H1 (cell line): Measurements from ENCODE around the gene ACVR2A. TPM values are rescaled to one million over a fixed set of nuclear protein-coding genes. Genes with fewer than 3 reads are reported as not detected.

ENCODE experiments used
- CTCF ChIA-PET: fragments of 300-600 bp; sonication (Branson Sonifier 250); formaldehyde crosslinking; loops from one replicate; lab custom pipeline; 2021; ENCODE audit not compliant: partially characterized antibody; lab: Charles Lee
- POLR2A ChIA-PET: fragments of 300-600 bp; sonication (Branson Sonifier 250); formaldehyde crosslinking; loops from one replicate; lab custom pipeline; 2021; ENCODE audit warnings: inconsistent platforms; ENCODE audit not compliant: partially characterized antibody; lab: Charles Lee
- DNase-seq, 2 experiments: peaks; one replicate each; pipeline versions ENCODE4 v3.0.0 to v3.0.0-alpha.2; 2010 to 2022; ENCODE audit warnings: low spot score in 2 of 2, low read depth in 1 of 2, mixed read lengths in 1 of 2
- FAIRE-seq: peaks from 2 replicates; lab custom pipeline; 2011; peaks lifted over from hg19 to GRCh38; lab: Jason Lieb, UNC
- H2AFZ ChIP-seq: 2 replicates; pipeline ENCODE4 v1.8.1; 2012; ENCODE audit warnings: low read length, inconsistent platforms
- H2AK5ac ChIP-seq: 2 replicates; pipeline ENCODE4 v1.6.1; 2013; ENCODE audit warnings: low read depth, low read length
- H2BK120ac ChIP-seq: replicated peaks from 2 replicates; pipeline ENCODE3; 2013; ENCODE audit warnings: low read depth, low read length, inconsistent platforms
- H2BK12ac ChIP-seq: 2 replicates; pipeline ENCODE4 v1.6.1; 2013; ENCODE audit warnings: low read depth, low read length
- H2BK15ac ChIP-seq: 2 replicates; pipeline ENCODE4 v1.6.1; 2013; ENCODE audit warnings: low read length
- H2BK20ac ChIP-seq: 2 replicates; pipeline ENCODE4 v1.6.1; 2013; ENCODE audit warnings: low read length
- H2BK5ac ChIP-seq: 2 replicates; pipeline ENCODE4 v1.6.1; 2013; ENCODE audit warnings: low read depth, low read length
- H3K14ac ChIP-seq: 2 replicates; pipeline ENCODE4 v1.6.1; 2013; ENCODE audit warnings: inconsistent platforms; ENCODE audit not compliant: insufficient read length
- H3K18ac ChIP-seq: 2 replicates; pipeline ENCODE4 v1.6.1; 2013; ENCODE audit warnings: low read length; ENCODE audit errors: extremely low read depth
- H3K23ac ChIP-seq: 2 replicates; pipeline ENCODE4 v1.6.1; 2013; ENCODE audit warnings: inconsistent platforms; ENCODE audit not compliant: insufficient read length
- H3K23me2 ChIP-seq: 2 replicates; pipeline ENCODE4 v1.6.1; 2013; ENCODE audit warnings: low read depth, low read length
- H3K27ac ChIP-seq: 2 replicates; pipeline ENCODE4 v1.6.1; 2011; ENCODE audit warnings: low read depth, low read length, inconsistent platforms
- H3K27me3 ChIP-seq, 4 experiments: replicated peaks in 1 of 4; 1 replicate in 1 of 4; 2 replicates in 3 of 4; pipeline versions ENCODE4 v1.6.1 to v1.8.1; 2011 to 2013; ENCODE audit warnings: low read length in 3 of 4, mild to moderate bottlenecking in 3 of 4, inconsistent platforms in 2 of 4, mixed read lengths in 2 of 4, moderate library complexity in 1 of 4; ENCODE audit not compliant: control insufficient read depth in 3 of 4, insufficient read depth in 3 of 4; ENCODE audit errors: extremely low read depth in 1 of 4
- H3K36me3 ChIP-seq, 4 experiments: 2 replicates each; pipeline versions ENCODE4 v1.6.1 to v1.8.1; 2011 to 2013; ENCODE audit warnings: mild to moderate bottlenecking in 4 of 4, low read length in 3 of 4, moderate library complexity in 2 of 4, control low read depth in 1 of 4, inconsistent platforms in 1 of 4; ENCODE audit not compliant: insufficient read depth in 4 of 4, control insufficient read depth in 2 of 4
- H3K4ac ChIP-seq: replicated peaks from 2 replicates; pipeline ENCODE3; 2013; ENCODE audit warnings: low read length, low read depth, mixed read lengths, inconsistent platforms; ENCODE audit not compliant: insufficient read length
- H3K4me1 ChIP-seq, 4 experiments: replicated peaks in 1 of 4; 1 replicate in 1 of 4; 2 replicates in 3 of 4; pipeline versions ENCODE4 v1.6.1 to v1.8.1; 2011 to 2013; ENCODE audit warnings: low read length in 3 of 4, inconsistent platforms in 2 of 4, mixed read lengths in 1 of 4; ENCODE audit not compliant: insufficient read depth in 4 of 4, control insufficient read depth in 3 of 4
- H3K4me2 ChIP-seq, 2 experiments: 2 replicates each; pipeline versions ENCODE4 v1.6.1 to v1.8.1; 2011 to 2013; ENCODE audit warnings: low read depth in 2 of 2, low read length in 2 of 2, control low read depth in 1 of 2, inconsistent platforms in 1 of 2, mild to moderate bottlenecking in 1 of 2; ENCODE audit not compliant: insufficient read depth in 1 of 2
- H3K4me3 ChIP-seq, 4 experiments: fragments of 200-600, 300-600 bp in 1 of 4; sonication (generic), shearing (Covaris generic), sonication (Bioruptor Twin) in 1 of 4; 2 replicates each; pipeline versions ENCODE4 v1.5.1 to v1.8.1; 2011 to 2016; ENCODE audit warnings: low read length in 4 of 4, low read depth in 3 of 4, control low read depth in 2 of 4, inconsistent platforms in 2 of 4, mild to moderate bottlenecking in 2 of 4, mixed read lengths in 1 of 4, moderate library complexity in 1 of 4; ENCODE audit not compliant: insufficient read depth in 2 of 4; ENCODE audit errors: extremely low read depth in 1 of 4
- H3K56ac ChIP-seq: replicated peaks from 2 replicates; pipeline ENCODE3; 2013; ENCODE audit warnings: low read depth, mild to moderate bottlenecking, mixed read lengths, low read length, inconsistent platforms; ENCODE audit not compliant: insufficient read length
- H3K79me1 ChIP-seq: 2 replicates; pipeline ENCODE4 v1.6.1; 2013; ENCODE audit warnings: low read depth, low read length, control low read depth
- H3K79me2 ChIP-seq, 2 experiments: 2 replicates each; pipeline versions ENCODE4 v1.6.1 to v1.8.1; 2012 to 2013; ENCODE audit warnings: low read length in 2 of 2, mild to moderate bottlenecking in 2 of 2, inconsistent platforms in 1 of 2; ENCODE audit not compliant: insufficient read depth in 2 of 2, control insufficient read depth in 1 of 2
- H3K9ac ChIP-seq, 4 experiments: replicated peaks in 1 of 4; 1 replicate in 1 of 4; 2 replicates in 3 of 4; pipeline versions ENCODE4 v1.6.1 to v1.8.1; 2011 to 2013; ENCODE audit warnings: low read depth in 3 of 4, low read length in 3 of 4, control low read depth in 2 of 4, mild to moderate bottlenecking in 2 of 4, moderate library complexity in 2 of 4, inconsistent platforms in 1 of 4; ENCODE audit errors: extremely low read depth in 1 of 4
- H3K9me3 ChIP-seq, 2 experiments: 2 replicates each; pipeline versions ENCODE4 v1.6.1 to v1.8.1; 2012 to 2013; ENCODE audit warnings: mild to moderate bottlenecking in 2 of 2, moderate library complexity in 2 of 2, control low read depth in 1 of 2, inconsistent platforms in 1 of 2, low read depth in 1 of 2, low read length in 1 of 2, mixed read lengths in 1 of 2; ENCODE audit not compliant: insufficient read depth in 2 of 2
- H4K20me1 ChIP-seq, 2 experiments: replicated peaks in 1 of 2; 2 replicates each; pipeline versions ENCODE3 to v1.8.1; 2011 to 2013; ENCODE audit warnings: inconsistent platforms in 2 of 2, low read length in 2 of 2, mild to moderate bottlenecking in 1 of 2; ENCODE audit not compliant: insufficient read depth in 2 of 2, control insufficient read depth in 1 of 2
- H4K5ac ChIP-seq: 2 replicates; pipeline ENCODE4 v1.6.1; 2013; ENCODE audit warnings: low read length, low read depth, mixed read lengths, inconsistent platforms; ENCODE audit not compliant: insufficient read length
- H4K8ac ChIP-seq: 2 replicates; pipeline ENCODE4 v1.8.0; 2013; ENCODE audit warnings: mild to moderate bottlenecking, moderate library complexity, low read length, inconsistent platforms; ENCODE audit not compliant: insufficient read depth; ENCODE audit errors: extremely low read depth
- H4K91ac ChIP-seq: replicated peaks from 2 replicates; pipeline ENCODE3; 2013; ENCODE audit warnings: low read length, mixed read lengths, inconsistent platforms; ENCODE audit not compliant: insufficient read length
- KDM5A ChIP-seq: fragments of 200-600 bp; IDR thresholded peaks from 2 replicates; pipeline ENCODE4 v1.7.1; 2012; ENCODE audit warnings: mild to moderate bottlenecking, low read length, inconsistent platforms, mixed read lengths
- WGBS, 2 experiments: shearing (Covaris generic) in 1 of 2; methylation state at CpG; one replicate each; pipeline versions ENCODE4 v1.1.6 to v1.1.7; 2013 to 2015; ENCODE audit warnings: low lambda C conversion rate in 2 of 2, mixed read lengths in 2 of 2, inconsistent platforms in 1 of 2, low coverage in 1 of 2, missing lambda C conversion rate in 1 of 2; ENCODE audit not compliant: insufficient replicate concordance in 2 of 2, insufficient coverage in 1 of 2, insufficient read length in 1 of 2; ENCODE audit errors: extremely low coverage in 1 of 2, missing lambda C conversion rate in 1 of 2; 5-methylcytosine and 5-hydroxymethylcytosine counted together
- polyA plus RNA-seq, 7 experiments: library from polyadenylated mRNA; depleted of rRNA in 3 of 7; stranded (reverse) in 5 of 7; unstranded in 2 of 7; fragments of >200 nt in 5 of 7; fragments of 200-250 nt in 2 of 7; gene quantifications; 1 replicate in 5 of 7; 2 replicates in 1 of 7; 4 replicates in 1 of 7; pipeline versions ENCODE4 v1.2.1 to v1.2.3, GENCODE V29; 2011 to 2013; ENCODE audit warnings: missing spikeins in 2 of 7, mixed read lengths in 2 of 7
- total RNA-seq: library from RNA; stranded (reverse); fragmentation: NEBNext Ultra II Directional; extraction: Animal tissue kit (Norgen Biotek cat#: 25700); gene quantifications from 2 replicates; pipeline ENCODE4 v1.2.1, GENCODE V29; 2021

Gene ACVR2A
- total and polyA plus RNA-seq, 2 of the 8 experiments (the other 6 are each of a cell fraction or from before 2014, with no cell fraction given) = 3.4 to 18.1 TPM

- H3K9me3 ChIP-seq = no peaks in the 10 kb centered on the region
- H2AFZ ChIP-seq = no peak overlapping the region
- ChIA-PET POLR2A (no interaction called here), CTCF (interaction anchor here (1.0 kb wide), 1 partner anchor 11 kb away, joined by 4 read pairs; no protein-coding TSS in a partner anchor)
- no peaks in the 10 kb centered on the region for H4K20me1 ChIP-seq
- no peaks in the 10 kb centered on the region for H3K79me1 ChIP-seq
- H2BK12ac ChIP-seq = no peak overlapping the region
- no peak overlapping the region for H3K18ac ChIP-seq
- no peak overlapping the region for H3K14ac ChIP-seq
- H4K8ac ChIP-seq = no peak overlapping the region
- H2BK120ac ChIP-seq = no peak overlapping the region
- H3K27ac ChIP-seq = no peak overlapping the region
- no peaks in the 10 kb centered on the region for H3K4me1 ChIP-seq
- H2AK5ac ChIP-seq = no peak overlapping the region
- no peak overlapping the region for H3K4me2 ChIP-seq
- no peak for DNase-seq
- no peak overlapping the region for H2BK20ac ChIP-seq
- no peak for FAIRE-seq
- WGBS, 2 experiments = 90% methylated on average over 1 of the region's 1 CpG; no CpG with 5 or more reads in 1 of the 2 experiments
- H3K4ac ChIP-seq = no peak overlapping the region
- no peak overlapping the region for H3K4me3 ChIP-seq
- H3K56ac ChIP-seq = no peak overlapping the region
- no peak overlapping the region for H4K5ac ChIP-seq
- H3K23ac ChIP-seq = no peak overlapping the region
- no peaks in the 10 kb centered on the region for H3K79me2 ChIP-seq
- H3K23me2 ChIP-seq = no peaks in the 10 kb centered on the region
- no peak overlapping the region for H2BK15ac ChIP-seq
- no peak for TF ChIP-seq KDM5A
- no peaks in the 10 kb centered on the region for H3K27me3 ChIP-seq
- no peak overlapping the region for H2BK5ac ChIP-seq
- H3K36me3 ChIP-seq = no peaks in the 10 kb centered on the region
- H4K91ac ChIP-seq = no peak overlapping the region
- H3K9ac ChIP-seq = no peak overlapping the region
These were observed 38.0 kb upstream of the ACVR2A start for GRCh38 chr2:147806846-147807245.
